GM23338 (cell line): ENCODE measurements around the gene OR6K2.

Source experiments
- EZH2 ChIP-seq: fragments of 200-600 bp; sonication (generic); IDR thresholded peaks from one replicate; pipeline ENCODE4 v1.8.0; 2017; ENCODE audit warnings: antibody characterized with exemption, mild to moderate bottlenecking, low read depth; ENCODE audit not compliant: unreplicated experiment
- POLR2AphosphoS5 ChIP-seq: IDR thresholded peaks from 2 replicates; pipeline ENCODE4 v1.6.1; 2016; ENCODE audit warnings: antibody characterized with exemption, low read depth
- TF ChIP-seq, protein P1 (sequence below), 2 experiments: fragments of 200-600 bp in 1 of 2; sonication (generic) in 1 of 2; conservative IDR thresholded peaks; 2 replicates each; pipeline versions ENCODE4 v1.5.1 to v1.6.1; 2016 to 2017; ENCODE audit warnings: antibody characterized with exemption in 2 of 2, low read depth in 2 of 2, mild to moderate bottlenecking in 2 of 2, moderate library complexity in 1 of 2

DNA sequence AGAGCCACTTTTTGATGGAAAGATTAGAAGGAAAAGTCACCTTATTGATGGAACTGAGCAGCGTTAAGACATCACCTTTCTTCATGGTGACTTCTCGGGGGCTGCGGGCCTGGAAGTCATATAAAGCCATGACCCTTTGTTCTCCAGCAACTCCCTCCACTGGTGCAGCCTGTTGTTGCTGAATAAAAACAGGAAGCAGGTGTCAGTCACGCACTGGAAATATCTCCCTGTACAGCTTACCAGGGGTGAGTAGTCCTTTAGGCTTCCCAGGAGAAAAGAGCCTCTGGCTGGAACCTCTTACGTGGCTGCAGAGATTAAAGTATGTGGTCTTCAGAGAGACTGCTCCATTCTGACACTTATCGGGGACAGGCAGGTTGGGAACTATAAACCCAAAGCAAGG, 45.9 kb downstream of the OR6K2 start:
- TF ChIP-seq EZH2, result no peak
- TF ChIP-seq, protein P1, sequence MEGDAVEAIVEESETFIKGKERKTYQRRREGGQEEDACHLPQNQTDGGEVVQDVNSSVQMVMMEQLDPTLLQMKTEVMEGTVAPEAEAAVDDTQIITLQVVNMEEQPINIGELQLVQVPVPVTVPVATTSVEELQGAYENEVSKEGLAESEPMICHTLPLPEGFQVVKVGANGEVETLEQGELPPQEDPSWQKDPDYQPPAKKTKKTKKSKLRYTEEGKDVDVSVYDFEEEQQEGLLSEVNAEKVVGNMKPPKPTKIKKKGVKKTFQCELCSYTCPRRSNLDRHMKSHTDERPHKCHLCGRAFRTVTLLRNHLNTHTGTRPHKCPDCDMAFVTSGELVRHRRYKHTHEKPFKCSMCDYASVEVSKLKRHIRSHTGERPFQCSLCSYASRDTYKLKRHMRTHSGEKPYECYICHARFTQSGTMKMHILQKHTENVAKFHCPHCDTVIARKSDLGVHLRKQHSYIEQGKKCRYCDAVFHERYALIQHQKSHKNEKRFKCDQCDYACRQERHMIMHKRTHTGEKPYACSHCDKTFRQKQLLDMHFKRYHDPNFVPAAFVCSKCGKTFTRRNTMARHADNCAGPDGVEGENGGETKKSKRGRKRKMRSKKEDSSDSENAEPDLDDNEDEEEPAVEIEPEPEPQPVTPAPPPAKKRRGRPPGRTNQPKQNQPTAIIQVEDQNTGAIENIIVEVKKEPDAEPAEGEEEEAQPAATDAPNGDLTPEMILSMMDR (conservative IDR thresholded peaks at IDR 0.05; ENCODE audit: low read depth in 2 of 2), result no peak
- no peak for TF ChIP-seq POLR2AphosphoS5
